Erythroblast (primary cell): ENCODE results near the gene KMT2C.

ENCODE experiments used
- DNase-seq, 2 experiments: peaks; one replicate each; lab custom pipeline; 2025; lab: John Stamatoyannopoulos, UW
- GATA1 ChIP-seq: IDR thresholded peaks from 2 replicates; pipeline ENCODE4 v1.6.1; 2011; ENCODE audit warnings: low read depth, mild to moderate bottlenecking, control low read depth, low read length, moderate library complexity
- POLR2A ChIP-seq: IDR thresholded peaks from 2 replicates; pipeline ENCODE4 v1.6.1; 2011; ENCODE audit warnings: mild to moderate bottlenecking, low read length

KMT2C gene

DNA sequence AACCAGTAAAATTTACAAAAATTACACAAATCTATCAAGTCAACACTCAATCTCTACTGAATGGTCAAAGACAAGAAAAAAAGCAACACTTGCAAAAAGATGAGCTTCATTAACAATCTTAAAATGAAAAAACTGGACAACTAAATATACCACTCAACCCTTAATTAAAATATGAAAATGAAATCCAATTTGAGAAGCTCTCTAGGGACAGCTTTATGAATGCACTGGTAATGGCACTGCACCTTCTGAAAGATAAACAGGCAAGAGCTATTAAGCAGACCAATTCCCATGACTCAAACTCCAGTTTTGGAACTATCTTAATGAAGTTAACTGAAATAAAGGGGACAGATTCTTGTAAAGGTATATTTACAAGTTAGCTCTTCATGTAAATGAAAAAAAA is 274.6 kb downstream of the KMT2C start:
- DNase-seq, result no peak
- no peak for TF ChIP-seq POLR2A
- TF ChIP-seq GATA1, result no peak

DNA sequence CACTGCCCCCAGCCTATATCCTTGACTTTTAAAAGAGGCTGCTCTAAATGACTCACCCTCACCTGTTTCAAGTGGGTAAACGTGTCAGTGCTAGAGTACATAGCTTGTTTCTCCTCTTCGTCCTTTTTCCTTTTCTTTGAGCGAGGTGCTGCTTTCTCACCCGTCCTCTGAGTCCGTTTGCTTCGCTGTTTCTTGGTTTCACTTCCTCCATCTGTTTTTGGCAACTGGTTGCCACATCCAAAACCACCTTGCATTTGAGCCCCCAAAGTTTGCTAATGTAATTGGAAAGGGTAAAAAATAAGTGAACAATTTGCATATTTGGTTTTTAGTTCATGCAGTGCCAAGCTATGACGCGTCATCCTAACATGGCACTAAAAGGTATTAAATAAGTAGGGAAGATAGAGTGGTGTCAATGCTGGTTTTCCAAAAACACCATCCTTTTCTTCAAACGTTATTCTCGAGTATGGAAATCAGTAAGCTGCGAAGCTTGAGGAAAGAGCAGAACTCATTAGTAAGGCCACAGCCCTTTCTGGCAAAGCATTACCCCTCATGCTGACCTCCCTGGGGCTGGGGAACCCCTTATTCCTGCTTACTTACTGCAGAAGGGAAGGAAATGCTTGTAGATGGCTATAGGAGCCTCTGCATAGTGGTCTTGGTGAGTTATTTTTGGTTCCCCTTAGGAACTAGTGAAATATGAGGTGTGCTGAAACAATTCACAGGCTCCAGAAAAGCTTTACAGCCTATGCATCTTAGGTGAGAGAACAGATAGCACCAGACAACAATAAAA is 276.8 kb downstream of the KMT2C start:
- DNase-seq, result no peak
- TF ChIP-seq POLR2A (no peak), GATA1 (no peak)

GRCh38 chr7:152152267-152152666 is 283.5 kb downstream of the KMT2C start:
- DNase-seq, result no peak
- TF ChIP-seq GATA1 (no peak), POLR2A (no peak)

DNA sequence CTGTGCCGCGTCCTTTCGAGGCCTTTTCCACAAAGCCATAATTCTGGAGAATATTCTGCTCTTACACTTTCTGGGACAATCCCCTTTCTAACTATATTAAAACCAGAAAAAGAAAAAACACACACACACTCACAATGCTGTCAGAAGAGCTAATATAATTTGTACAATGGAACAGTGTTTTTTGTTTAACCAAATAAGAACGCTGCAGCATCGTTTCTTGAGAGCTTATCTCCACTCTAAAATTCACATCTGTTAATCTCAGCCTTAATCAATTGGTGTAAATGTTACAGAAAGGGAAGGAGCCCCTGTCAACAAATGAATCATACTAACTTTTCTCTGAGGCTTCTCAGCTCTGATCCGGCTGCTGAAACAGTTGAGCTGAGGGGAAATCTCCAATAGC is 286.4 kb downstream of the KMT2C start:
- no peak for TF ChIP-seq POLR2A
- TF ChIP-seq GATA1, result no peak
- no peak for DNase-seq

- no peak for DNase-seq
- TF ChIP-seq GATA1, result no peak
- no peak for TF ChIP-seq POLR2A
These were observed 287.1 kb downstream of the KMT2C start for GRCh38 chr7:152148706-152149105.

GRCh38 chr7:152145853-152146466 is 289.8 kb downstream of the KMT2C start:
- DNase-seq, result peak; percentile 11 to 44
- TF ChIP-seq GATA1 (no peak), POLR2A (no peak)

- TF ChIP-seq GATA1 (no peak), POLR2A (no peak)
- no peak for DNase-seq
These were observed 291.1 kb downstream of the KMT2C start for GRCh38 chr7:152144557-152145245.

DNA sequence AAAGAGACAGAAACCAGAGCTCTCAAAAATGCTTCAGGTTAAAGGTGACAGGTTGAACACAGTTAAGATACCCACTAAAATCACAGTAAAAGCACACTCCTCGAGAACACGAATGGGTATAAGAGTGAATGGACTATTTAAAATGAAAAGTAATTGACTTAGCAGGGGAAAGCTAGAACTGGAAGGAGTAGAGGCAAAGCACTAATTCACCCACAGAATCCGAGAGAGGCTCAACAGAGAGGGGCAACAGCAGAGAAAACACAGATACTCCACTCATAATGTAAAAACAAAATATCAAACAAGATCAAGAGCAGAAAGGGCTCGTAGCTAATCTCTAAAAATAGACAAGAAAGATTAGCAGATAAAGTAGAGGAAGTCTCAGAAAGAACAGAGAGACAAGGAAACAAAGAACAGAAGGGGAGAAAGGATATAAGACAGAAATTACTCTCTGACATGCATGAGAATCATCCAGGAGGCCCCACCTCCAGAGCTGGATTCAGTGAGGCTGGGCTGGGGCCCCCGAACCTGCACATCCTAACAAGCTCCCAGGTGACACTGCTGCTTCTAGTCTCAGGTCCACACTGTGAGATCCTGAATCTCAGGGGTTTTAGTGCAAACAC is 292.7 kb downstream of the KMT2C start:
- DNase-seq, result no peak
- TF ChIP-seq POLR2A, result no peak
- TF ChIP-seq GATA1, result no peak

- no peak for DNase-seq
- no peak for TF ChIP-seq POLR2A
- no peak for TF ChIP-seq GATA1
These were observed 295.2 kb downstream of the KMT2C start for GRCh38 chr7:152140560-152140959.

DNA sequence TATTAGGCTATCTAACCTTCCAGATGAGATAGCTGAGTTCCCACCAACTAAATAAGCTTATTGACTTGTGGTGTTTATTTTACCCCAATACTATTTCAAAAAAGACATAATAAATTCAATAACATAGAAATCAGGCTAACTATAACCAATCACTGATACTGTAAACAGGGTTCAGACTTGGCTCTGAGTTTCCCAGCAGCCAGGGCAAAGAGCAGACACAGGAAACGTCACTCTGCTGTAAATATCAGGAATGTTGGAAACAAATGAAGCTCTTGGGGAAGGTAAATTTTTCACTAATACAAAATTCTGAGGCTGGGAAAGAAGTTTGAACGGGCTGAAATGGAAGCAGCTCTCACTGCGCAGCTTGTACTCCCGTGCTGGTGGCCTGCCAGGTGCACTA is 295.7 kb downstream of the KMT2C start:
- TF ChIP-seq GATA1 (no peak), POLR2A (no peak)
- no peak for DNase-seq

GRCh38 chr7:152137476-152138025 is 298.3 kb downstream of the KMT2C start:
- TF ChIP-seq POLR2A (no peak), GATA1 (no peak)
- DNase-seq, result peak in 1 of 2 experiments; percentile 9

DNA sequence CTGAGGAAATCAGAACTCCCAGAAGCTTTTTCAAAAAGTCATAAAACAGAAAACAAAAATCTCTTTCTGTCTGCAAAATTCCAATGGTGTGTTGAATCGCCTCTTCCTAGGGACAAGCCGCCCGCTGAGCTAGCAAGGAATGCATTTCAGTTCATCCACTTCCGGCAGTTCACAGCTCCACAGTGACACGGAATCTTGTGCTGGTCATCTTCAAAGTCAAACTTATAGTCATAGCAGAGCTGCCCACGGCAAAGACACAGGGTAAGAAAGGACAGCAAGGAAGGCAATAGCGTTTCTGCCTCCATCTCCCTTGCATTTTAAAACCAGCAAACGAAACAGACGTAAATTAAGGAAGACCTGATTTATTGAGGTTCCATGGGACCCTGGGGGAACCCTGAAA is 299.1 kb downstream of the KMT2C start:
- no peak for DNase-seq
- TF ChIP-seq GATA1 (no peak), POLR2A (no peak)

- no peak for TF ChIP-seq GATA1
- TF ChIP-seq POLR2A, result no peak
- DNase-seq, result no peak
These were observed 302.0 kb downstream of the KMT2C start for GRCh38 chr7:152133804-152134203.
